IPS-18c (cell line): ENCODE results near the gene MBOAT7.

ENCODE experiments used
- H3K4me3 ChIP-seq: 2 replicates; pipeline ENCODE4 v1.7.0; 2013; ENCODE audit warnings: low read depth, mild to moderate bottlenecking, low read length, moderate library complexity; ENCODE audit not compliant: insufficient read depth
- H3K9me3 ChIP-seq: one replicate; pipeline ENCODE4 v1.6.1; 2013; ENCODE audit warnings: mild to moderate bottlenecking, low read length, moderate library complexity; ENCODE audit not compliant: control insufficient read depth, insufficient read depth

MBOAT7 gene

DNA sequence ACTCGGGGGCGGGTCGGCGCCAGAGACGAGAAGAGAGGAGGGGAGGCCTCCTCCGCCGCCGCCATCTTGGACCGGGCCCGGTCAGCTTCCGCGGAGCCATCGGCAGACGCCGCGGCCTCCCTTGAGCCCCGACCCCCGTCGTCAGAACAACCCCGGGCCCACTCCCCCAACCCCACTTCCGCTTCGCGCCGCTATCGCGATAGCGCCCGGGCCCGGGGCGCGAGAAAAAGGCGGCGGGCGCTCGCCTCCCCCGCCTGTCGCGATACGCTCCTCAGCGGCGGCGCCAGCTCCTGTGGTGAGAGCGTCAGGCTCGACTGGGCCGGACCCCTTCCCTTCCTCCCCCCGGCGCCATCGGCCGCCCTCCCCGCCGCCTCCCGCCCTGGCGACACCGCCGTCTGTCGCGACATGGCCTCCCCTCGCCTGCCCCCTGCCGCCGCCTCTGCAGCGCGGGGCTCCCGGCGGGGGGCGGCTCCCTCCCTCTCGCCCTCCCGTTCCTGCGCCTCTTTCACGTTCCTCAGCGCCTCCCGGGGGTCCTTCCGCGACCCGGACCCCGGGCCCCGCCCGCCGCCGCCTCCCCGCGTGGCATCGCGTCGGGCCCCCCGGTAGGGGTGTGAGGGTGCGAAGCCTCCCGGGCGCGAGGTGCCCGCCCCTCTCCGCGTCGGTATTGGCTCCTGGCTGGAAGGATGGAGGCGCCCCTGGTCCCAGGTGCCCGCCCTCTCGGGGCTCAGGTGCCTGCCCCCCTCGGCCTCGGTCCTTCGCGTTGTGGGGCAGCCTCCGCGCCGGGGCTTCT, 51.5 kb downstream of the MBOAT7 start, which contains the start of gene CNOT3:
CNOT3 (plus strand) TSS at position 64 of the 790 bp plus-strand sequence. CDS start 5,217 bp downstream, outside the sequence.
- Histone ChIP-seq H3K9me3 (peaks cover 2% of the 10 kb centered on the region), H3K4me3 (peak within 1 kb of the TSS; percentile 77)

DNA sequence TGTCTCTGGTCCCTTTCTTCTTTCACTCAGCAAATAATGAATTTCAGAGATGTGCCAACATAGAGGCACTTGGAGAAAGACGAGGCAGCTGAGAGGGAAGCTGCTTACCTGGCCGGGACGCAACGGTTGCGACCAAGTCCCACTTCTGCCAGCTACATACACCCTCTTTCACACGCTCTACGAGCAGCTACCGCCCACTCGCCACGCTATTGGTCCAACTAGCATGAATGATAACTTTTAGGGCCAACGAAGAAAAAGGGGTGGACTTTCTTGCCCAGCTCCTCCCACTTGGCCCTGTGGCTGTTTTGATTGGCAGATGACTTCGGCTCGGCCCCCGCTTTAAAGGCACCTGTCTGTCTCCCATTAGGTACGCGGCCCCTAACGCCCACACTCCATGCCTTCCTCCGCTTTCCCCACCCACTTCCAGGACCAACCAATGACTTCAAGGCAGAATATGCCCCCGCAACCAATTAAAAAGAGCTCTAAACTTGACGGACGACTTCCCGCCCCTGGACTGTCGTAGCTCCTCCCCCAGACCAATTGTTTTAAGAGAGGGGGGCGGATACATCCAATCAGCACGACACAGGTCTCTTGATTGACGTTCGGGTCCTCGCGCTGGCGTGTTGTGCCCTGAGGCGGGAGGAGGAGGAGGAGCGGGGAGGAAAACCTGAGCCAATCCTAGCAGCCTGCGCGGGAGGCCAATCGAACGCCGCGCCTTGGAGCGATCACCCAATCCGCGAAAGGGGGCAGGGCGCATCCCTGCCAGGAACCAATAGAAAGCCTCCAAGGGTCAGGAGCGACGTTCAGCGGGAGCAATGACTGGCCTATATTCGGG, 52.3 kb downstream of the MBOAT7 start:
- Histone ChIP-seq H3K4me3 (peak overlapping the region; percentile 77), H3K9me3 (peaks cover 2% of the 10 kb centered on the region)

DNA sequence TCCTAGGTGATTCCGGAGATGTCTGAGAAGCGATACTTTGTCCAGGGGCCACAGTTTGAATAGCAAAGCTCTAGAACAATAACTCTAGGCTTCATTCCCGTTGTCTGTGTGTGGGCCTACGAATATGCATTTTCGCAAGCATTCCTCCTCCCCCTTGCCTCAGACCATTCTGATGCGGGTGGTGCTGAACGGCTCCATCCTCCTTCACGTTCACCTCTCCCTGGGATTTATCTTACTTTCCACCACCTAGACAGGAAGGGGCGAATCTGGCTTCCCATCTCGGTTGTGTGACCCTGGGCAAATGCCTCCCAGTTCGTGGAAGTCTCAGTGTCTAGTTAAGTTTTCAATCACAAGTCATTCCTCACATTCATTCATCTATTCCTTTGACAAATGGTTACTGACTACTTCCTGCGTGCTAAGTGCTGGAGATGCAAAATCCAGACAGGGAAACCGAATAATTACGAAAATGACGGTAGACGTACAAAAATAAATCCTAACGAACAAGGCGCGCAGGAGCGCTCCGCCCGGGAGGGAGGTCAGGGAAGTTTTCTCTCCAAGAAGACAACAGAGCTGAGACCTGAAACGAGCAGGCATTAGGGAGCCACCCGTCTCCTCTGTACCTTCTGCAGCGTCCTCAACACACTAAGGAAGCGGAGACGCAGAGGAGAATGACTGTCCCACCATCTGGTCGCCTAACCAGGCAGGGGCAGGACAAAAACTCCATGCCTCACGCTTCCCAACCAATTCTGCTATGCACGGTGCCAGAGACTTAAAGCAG, 53.1 kb downstream of the MBOAT7 start:
- Histone ChIP-seq H3K9me3 (peaks cover 2% of the 10 kb centered on the region), H3K4me3 (peak overlapping the region; percentile 59)

DNA sequence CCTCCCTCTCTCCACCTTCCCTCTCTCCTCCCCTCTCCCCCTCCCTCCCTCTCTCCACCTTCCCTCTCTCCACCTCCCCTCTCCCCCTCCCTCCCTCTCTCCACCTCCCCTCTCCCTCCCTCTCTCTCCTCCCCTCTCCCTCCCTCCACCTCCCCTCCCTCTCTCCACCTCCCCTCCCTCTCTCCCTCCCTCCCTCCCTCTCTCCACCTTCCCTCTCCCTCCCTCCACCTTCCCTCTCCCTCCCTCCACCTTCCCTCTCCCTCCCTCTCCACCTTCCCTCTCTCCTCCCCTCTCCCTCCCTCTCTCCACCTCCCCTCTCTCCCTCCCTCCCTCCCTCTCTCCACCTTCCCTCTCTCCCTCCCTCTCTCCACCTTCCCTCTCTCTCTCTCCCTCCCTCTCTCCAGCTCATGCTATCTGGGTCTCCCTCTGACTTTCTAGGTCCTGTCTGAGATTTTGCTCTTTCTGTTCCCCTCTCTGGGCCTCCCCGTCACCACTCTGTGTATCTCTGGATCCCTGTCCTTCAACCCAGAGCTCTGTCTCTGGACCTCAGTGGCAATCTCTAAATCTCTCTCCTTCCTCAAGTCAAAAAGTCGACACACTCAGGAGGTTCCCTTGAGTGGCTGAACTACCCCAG, 55.3 kb downstream of the MBOAT7 start:
- Histone ChIP-seq H3K4me3 (no peak overlapping the region), H3K9me3 (peaks cover 2% of the 10 kb centered on the region)

DNA sequence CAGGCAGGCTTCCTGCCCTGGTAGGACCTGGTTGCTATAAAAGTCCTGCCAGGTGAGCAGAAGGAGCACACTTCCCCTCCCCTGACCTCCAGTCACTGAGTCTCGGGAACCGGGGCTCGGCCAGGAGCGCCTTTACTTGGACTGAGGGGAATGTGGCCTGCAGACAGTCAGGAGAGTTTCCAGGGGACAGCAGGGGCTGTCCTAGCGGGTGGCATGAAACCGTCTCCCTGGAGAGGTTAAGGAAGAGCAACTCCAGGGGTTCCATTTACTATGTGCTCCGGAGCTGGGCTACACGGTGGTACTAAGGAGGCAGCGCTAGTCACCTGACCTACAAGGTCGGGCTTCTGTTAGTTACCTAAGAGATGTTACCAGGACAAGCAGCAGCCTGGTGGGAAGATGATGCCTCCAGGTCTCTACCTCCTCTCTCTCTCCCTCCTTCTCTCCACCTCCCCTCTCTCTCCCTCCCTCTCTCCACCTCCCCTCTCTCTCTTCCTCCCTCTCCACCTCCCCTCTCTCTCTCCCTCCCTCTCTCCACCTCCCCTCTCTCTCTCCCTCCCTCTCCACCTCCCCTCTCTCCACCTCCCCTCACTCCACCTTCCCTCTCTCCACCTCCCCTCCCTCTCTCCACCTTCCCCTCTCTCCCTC, 55.9 kb downstream of the MBOAT7 start:
- H3K9me3 ChIP-seq: peaks cover 2% of the 10 kb centered on the region
- H3K4me3 ChIP-seq: no peak overlapping the region

DNA sequence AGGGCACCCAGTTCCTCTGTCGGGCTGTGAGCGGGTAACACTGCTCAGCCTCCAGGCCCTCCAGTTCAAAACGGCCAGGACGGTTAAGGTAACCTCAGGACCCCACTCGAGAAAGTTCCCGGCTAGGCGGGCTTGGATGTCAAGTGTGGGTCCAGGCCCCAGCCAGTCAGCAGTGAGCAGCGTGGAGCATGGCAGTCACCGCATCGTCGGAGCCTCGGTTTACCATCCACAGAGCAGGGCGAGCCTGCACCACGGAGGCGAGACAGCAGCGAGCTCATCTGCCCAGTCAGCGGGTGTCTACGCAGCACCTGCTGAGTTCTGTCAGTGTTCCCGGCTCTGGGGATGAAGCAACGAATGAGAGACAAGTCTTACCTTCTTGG, 59.8 kb downstream of the MBOAT7 start:
- no peak overlapping the region for H3K4me3 ChIP-seq
- peaks cover 2% of the 10 kb centered on the region for H3K9me3 ChIP-seq

DNA sequence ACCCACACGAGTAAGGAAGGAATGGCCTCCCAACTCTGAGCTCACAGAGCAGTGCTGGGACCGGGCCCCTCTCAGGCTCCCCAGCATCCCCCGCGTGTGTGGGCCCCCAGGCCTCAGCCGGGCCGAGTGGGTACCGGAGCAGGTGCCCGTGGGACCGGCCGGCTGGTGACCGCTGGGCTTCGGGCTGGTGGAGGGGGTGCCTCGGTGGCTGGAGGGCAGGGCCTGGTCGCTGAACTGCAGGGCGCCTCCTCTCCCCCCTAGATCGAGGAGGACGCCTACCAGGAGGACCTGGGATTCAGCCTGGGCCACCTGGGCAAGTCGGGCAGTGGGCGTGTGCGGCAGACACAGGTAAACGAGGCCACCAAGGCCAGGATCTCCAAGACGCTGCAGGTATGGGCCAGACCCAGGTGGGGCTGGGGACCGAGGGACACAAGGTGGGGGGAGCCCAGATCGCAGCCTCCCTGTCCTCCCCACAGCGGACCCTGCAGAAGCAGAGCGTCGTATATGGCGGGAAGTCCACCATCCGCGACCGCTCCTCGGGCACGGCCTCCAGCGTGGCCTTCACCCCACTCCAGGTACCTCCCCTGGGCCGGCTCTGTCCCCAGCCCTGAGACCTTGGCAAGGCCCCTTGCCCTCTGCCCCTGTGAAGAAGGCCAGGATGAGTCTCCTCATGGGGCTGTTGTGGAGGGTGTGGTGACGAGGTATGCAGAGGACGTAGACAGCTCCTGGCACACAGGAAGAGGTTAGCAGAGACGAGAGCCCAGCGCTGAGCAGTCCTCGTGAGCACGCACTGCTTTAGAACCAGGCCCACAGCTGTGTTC, 60.4 kb downstream of the MBOAT7 start:
- H3K4me3 ChIP-seq: no peak overlapping the region

DNA sequence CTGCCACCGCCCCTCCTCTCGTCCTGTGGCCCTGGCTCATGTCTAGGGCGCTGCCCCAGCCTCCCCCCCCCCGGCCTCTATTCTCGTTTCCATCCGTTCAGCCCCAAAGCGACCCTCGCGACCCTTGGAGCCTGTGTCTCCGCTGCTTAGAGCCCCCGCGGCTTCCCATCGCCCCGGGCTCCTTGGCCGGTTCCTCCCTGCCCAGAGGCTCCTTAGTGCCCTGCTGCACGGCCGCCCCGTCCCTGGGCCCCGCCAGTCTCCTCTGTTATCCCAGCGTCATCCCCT, 61.0 kb downstream of the MBOAT7 start:
- Histone ChIP-seq H3K9me3 (peaks cover 2% of the 10 kb centered on the region), H3K4me3 (no peak overlapping the region)

More for the DNA sequence above, 60.4 kb downstream of the MBOAT7 start:
- peaks cover 2% of the 10 kb centered on the region for H3K9me3 ChIP-seq

DNA sequence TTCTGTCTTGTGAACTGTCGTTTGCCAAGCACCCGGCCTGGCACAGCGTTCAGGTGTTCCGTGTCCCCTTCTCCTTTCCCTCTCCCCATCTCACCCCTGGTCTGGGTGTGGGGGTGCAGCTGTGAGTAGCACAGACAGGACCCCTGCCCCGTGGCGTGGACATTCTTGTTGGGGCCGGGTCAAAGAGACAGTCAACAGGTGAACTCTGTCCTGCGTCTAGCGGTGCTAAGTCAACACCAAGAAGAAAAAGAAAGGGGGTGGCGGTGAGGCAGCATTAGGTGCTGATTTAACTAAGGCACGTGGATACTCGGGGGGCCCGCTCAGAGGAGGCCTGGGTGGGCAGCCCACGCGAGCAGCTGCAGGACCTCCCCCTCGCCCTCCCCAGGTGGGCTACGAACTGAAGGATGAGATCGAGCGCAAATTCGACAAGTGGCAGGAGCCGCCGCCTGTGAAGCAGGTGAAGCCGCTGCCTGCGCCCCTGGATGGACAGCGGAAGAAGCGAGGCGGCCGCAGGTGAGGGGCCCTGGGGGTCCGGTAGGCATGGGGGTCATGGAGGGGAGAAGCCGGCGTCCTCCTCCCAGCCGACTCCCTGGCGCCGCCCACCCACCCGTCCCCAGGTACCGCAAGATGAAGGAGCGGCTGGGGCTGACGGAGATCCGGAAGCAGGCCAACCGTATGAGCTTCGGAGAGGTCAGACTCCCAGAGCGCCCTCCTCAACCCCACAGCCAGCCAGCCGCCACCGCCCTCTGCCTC, 61.5 kb downstream of the MBOAT7 start:
- H3K9me3 ChIP-seq: no peaks in the 10 kb centered on the region
- no peak overlapping the region for H3K4me3 ChIP-seq

DNA sequence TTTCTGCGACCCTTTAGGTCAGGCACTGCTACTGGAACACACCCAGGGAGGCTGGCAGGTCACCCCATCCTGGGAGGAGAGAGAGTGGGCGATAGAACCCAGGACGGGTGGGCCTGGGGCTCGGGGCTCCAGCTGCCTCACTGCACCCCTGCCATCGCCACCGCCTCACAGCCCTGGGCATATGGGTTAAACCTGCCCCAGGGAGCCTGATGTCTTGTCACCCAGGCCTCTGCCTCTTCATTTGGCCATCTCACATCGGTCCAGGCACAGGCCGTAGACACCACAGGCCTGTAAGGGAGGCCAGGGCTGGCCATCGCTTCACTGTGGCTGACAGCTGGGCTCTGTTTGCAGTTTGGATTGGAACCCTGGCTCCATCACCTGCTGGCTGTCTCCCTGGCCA, 63.7 kb downstream of the MBOAT7 start:
- H3K9me3 ChIP-seq: no peaks in the 10 kb centered on the region
- H3K4me3 ChIP-seq: no peak overlapping the region

DNA sequence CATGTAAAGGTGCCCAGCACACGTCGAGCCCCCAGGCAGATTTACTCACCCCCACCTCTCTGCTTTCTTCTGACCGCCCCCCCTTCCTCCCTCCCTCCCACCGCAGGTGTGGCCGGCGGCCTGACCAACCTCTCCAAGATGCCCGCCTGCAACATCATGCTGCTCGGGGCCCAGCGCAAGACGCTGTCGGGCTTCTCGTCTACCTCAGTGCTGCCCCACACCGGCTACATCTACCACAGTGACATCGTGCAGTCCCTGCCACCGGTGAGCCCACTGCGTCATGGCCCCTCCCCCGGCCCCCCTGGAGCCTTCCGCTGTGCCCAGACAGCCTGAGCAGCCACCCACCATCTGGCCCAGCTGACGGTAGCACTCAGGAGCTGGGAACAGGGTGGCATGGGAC, 65.0 kb downstream of the MBOAT7 start:
- H3K4me3 ChIP-seq: no peak overlapping the region
- H3K9me3 ChIP-seq: no peaks in the 10 kb centered on the region

DNA sequence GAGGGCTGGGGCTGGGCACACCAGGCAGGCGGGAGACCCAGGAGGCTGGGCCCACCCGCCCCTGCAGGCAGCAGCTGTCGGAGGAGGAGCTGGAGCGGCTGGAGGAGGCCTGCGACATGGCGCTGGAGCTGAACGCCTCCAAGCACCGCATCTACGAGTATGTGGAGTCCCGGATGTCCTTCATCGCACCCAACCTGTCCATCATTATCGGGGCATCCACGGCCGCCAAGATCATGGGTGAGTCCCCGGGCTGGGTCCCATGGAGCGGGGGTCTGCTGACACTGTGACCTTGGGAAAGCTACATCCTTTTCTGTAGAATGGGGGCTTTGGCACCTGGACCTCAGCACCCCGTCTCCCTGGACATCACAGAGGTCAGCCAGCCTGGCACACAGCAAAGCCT, 65.7 kb downstream of the MBOAT7 start:
- H3K4me3 ChIP-seq: no peak overlapping the region
- H3K9me3 ChIP-seq: no peaks in the 10 kb centered on the region
